WTC11 (cell line): ENCODE results near the gene ZMYM1. TPM values are rescaled to one million over a fixed set of nuclear protein-coding genes. Genes with fewer than 3 reads are reported as not detected.
"Not testable (repeated sequence)": the region's sequence is repeated elsewhere in the genome, so short reads cannot be mapped to it uniquely, and the experiment has no call there.

Source experiments
- ATAC-seq: fragments of 200-7000 bp; cut with Tn5 transposase; 2 replicates; pipeline ENCODE4 v1.10.0; 2021; ENCODE audit warnings: mild to moderate bottlenecking, moderate library complexity
- CTCF ChIA-PET: fragments of 300-600 bp; sonication (Branson Sonifier 250); formaldehyde crosslinking; loops from one replicate; lab custom pipeline; 2021; ENCODE audit warnings: antibody characterized with exemption; lab: Charles Lee
- POLR2A ChIA-PET: fragments of 350-600 bp; sonication (Branson Sonifier 250); formaldehyde crosslinking; loops from one replicate; lab custom pipeline; 2021; ENCODE audit warnings: antibody characterized with exemption; lab: Charles Lee
- DNase-seq: peaks from one replicate; pipeline ENCODE4 v3.0.0; 2021; ENCODE audit warnings: low spot score
- H3K27ac Mint-ChIP-seq: 2 replicates; pipeline ENCODE4 v1.8.0; 2021; ENCODE audit warnings: mixed read lengths
- H3K27me3 Mint-ChIP-seq: 2 replicates; pipeline ENCODE4 v1.8.0; 2021; ENCODE audit warnings: low read depth, mild to moderate bottlenecking, moderate library complexity, mixed read lengths
- H3K36me3 Mint-ChIP-seq: 2 replicates; pipeline ENCODE4 v1.8.0; 2021; ENCODE audit warnings: mixed read lengths
- H3K4me1 Mint-ChIP-seq: 2 replicates; pipeline ENCODE4 v1.8.0; 2022; ENCODE audit warnings: mixed read lengths
- H3K4me3 Mint-ChIP-seq: 2 replicates; pipeline ENCODE4 v1.8.0; 2021; ENCODE audit warnings: mild to moderate bottlenecking, moderate library complexity, mixed read lengths
- H3K9me3 Mint-ChIP-seq: 2 replicates; pipeline ENCODE4 v1.8.0; 2021; ENCODE audit warnings: mixed read lengths
- ATF1 ChIP-seq: sonication (generic); formaldehyde crosslinking; IDR thresholded peaks from 2 replicates; pipeline ENCODE4 v1.8.1; 2023; ENCODE audit warnings: mild to moderate bottlenecking, moderate library complexity, missing genetic modification reagents
- CREB1 ChIP-seq: sonication (generic); formaldehyde crosslinking; IDR thresholded peaks from 2 replicates; pipeline ENCODE4 v1.8.0; 2023; ENCODE audit warnings: mild to moderate bottlenecking, missing genetic modification reagents
- CREM ChIP-seq: sonication (generic); formaldehyde crosslinking; IDR thresholded peaks from 2 replicates; pipeline ENCODE4 v1.8.1; 2022; ENCODE audit warnings: mild to moderate bottlenecking, missing genetic modification reagents, moderate library complexity
- ETV6 ChIP-seq: sonication (generic); formaldehyde crosslinking; IDR thresholded peaks from 2 replicates; pipeline ENCODE4 v1.8.1; 2022; ENCODE audit warnings: mild to moderate bottlenecking, missing genetic modification reagents
- FOXP1 ChIP-seq: sonication (generic); formaldehyde crosslinking; IDR thresholded peaks from 2 replicates; pipeline ENCODE4 v1.8.0; 2022; ENCODE audit warnings: missing genetic modification reagents, mild to moderate bottlenecking, moderate library complexity, borderline replicate concordance
- IRF2 ChIP-seq: sonication (generic); formaldehyde crosslinking; IDR thresholded peaks from 2 replicates; pipeline ENCODE4 v1.8.0; 2022; ENCODE audit warnings: low read depth, missing genetic modification reagents, borderline replicate concordance
- TCF7 ChIP-seq: sonication (generic); formaldehyde crosslinking; IDR thresholded peaks from 2 replicates; pipeline ENCODE4 v1.8.0; 2022; ENCODE audit warnings: mild to moderate bottlenecking, low read depth, missing genetic modification reagents, moderate library complexity
- ZBTB21 ChIP-seq: sonication (generic); formaldehyde crosslinking; IDR thresholded peaks from 2 replicates; pipeline ENCODE4 v1.8.1; 2023; ENCODE audit warnings: mild to moderate bottlenecking, missing genetic modification reagents, borderline replicate concordance
- ZNF219 ChIP-seq: sonication (generic); formaldehyde crosslinking; IDR thresholded peaks from 2 replicates; pipeline ENCODE4 v1.8.0; 2023; ENCODE audit warnings: missing genetic modification reagents, mild to moderate bottlenecking, borderline replicate concordance
- ZNF232 ChIP-seq: sonication (generic); formaldehyde crosslinking; IDR thresholded peaks from 2 replicates; pipeline ENCODE4 v1.8.0; 2022; ENCODE audit warnings: mild to moderate bottlenecking, missing genetic modification reagents
- ZNF423 ChIP-seq: fragments of 250-450 bp; sonication (Bioruptor Pico); IDR thresholded peaks from 2 replicates; pipeline ENCODE4 v2.1.2; 2022; ENCODE audit warnings: mild to moderate bottlenecking, moderate library complexity
- total RNA-seq: library from RNA; stranded (reverse); gene quantifications from 3 replicates; pipeline ENCODE4 v1.2.3, GENCODE V29; 2021
- TF ChIP-seq, protein P1 (sequence below): sonication (generic); formaldehyde crosslinking; IDR thresholded peaks from 2 replicates; pipeline ENCODE4 v1.8.0; 2023; ENCODE audit warnings: missing genetic modification reagents, mild to moderate bottlenecking, borderline replicate concordance
- TF ChIP-seq, protein P2 (sequence below): sonication (generic); formaldehyde crosslinking; IDR thresholded peaks from 2 replicates; pipeline ENCODE4 v1.8.1; 2023; ENCODE audit warnings: mild to moderate bottlenecking, missing genetic modification reagents, moderate library complexity

Gene ZMYM1
- total RNA-seq, 1 experiment from 2014 or later, result 38.5 TPM

DNA sequence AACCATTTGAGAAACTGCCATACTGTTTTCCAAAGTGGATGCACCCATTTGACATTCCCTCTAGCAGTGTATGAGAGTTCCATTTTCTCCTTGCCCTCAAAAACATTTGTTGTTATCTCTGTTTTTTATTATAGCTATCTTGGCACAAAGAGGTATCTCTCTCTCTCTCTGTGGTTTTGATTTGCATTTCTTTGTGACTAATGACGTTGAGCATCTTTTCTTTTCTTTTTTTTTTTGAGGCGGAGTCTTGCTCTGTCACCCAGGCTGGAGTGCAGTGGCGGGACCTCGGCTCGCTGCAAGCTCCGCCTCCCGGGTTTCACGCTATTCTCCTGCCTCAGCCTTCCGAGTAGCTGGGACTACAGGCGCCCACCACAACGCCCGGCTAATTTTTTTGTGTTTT lies 30.1 kb upstream of the ZMYM1 start:
- POLR2A ChIA-PET, result no interaction called here
- no peak for ATAC-seq
- peak; percentile 26 for DNase-seq

DNA sequence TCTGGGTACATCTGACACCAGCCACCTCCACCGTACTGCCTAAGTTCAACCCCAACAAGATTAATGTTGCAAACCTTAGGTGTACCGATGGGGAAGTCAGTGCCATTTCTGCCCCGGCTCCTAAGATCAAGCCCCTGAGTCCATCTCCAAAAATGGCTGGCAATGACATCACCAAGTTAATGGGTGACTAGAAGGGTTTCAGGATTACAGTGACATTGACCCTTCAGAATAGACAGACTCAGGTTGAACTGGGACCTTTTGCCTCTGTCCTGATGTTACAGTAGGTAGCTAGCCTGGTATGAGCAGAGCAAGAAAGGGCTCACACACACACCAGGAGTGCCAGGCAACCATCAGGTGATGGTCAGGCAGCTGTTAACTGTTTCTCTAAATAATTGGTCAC lies 25.8 kb upstream of the ZMYM1 start:
- no peak for DNase-seq
- POLR2A ChIA-PET, result no interaction called here
- peaks cover 31% of the 10 kb centered on the region for H3K27me3 Mint-ChIP-seq
- H3K4me1 Mint-ChIP-seq, result 0 out of 2 replicates have a peak, but pooled peaks cover 2% of the 10 kb centered on the region
- no peak overlapping the region for H3K4me3 Mint-ChIP-seq
- no peak for ATAC-seq
- peaks cover 5% of the 10 kb centered on the region; the same call in 1 of the 2 replicates for H3K36me3 Mint-ChIP-seq
- CTCF ChIA-PET, result no interaction called here
- H3K9me3 Mint-ChIP-seq, result peaks cover 24% of the 10 kb centered on the region
- TF ChIP-seq FOXP1 (CRISPR knock-in tag) (no peak), ZNF232 (CRISPR knock-in tag) (no peak), ATF1 (no peak), CREB1 (CRISPR knock-in tag) (no peak), ETV6 (no peak), IRF2 (no peak)
- no peak overlapping the region for H3K27ac Mint-ChIP-seq

More for the DNA sequence above, 30.1 kb upstream of the ZMYM1 start:
- no peak overlapping the region for H3K4me3 Mint-ChIP-seq
- CTCF ChIA-PET, result interaction anchor here (0.7 kb wide), 1 partner anchor 65 kb away, joined by 3 read pairs; no protein-coding TSS in a partner anchor
- H3K36me3 Mint-ChIP-seq, result no peaks in the 10 kb centered on the region
- no peaks in the 10 kb centered on the region for H3K9me3 Mint-ChIP-seq
- 0 out of 2 replicates have a peak, but pooled peaks cover 2% of the 10 kb centered on the region for H3K4me1 Mint-ChIP-seq
- peaks cover 14% of the 10 kb centered on the region for H3K27me3 Mint-ChIP-seq
- no peak overlapping the region for H3K27ac Mint-ChIP-seq
- TF ChIP-seq ZNF423 (CRISPR knock-in tag) (no peak), ZNF219 (CRISPR knock-in tag) (no peak), ZBTB21 (CRISPR knock-in tag) (no peak), TCF7 (CRISPR knock-in tag) (no peak), ATF1 (no peak), CREM (CRISPR knock-in tag) (no peak)
- TF ChIP-seq, protein P1, sequence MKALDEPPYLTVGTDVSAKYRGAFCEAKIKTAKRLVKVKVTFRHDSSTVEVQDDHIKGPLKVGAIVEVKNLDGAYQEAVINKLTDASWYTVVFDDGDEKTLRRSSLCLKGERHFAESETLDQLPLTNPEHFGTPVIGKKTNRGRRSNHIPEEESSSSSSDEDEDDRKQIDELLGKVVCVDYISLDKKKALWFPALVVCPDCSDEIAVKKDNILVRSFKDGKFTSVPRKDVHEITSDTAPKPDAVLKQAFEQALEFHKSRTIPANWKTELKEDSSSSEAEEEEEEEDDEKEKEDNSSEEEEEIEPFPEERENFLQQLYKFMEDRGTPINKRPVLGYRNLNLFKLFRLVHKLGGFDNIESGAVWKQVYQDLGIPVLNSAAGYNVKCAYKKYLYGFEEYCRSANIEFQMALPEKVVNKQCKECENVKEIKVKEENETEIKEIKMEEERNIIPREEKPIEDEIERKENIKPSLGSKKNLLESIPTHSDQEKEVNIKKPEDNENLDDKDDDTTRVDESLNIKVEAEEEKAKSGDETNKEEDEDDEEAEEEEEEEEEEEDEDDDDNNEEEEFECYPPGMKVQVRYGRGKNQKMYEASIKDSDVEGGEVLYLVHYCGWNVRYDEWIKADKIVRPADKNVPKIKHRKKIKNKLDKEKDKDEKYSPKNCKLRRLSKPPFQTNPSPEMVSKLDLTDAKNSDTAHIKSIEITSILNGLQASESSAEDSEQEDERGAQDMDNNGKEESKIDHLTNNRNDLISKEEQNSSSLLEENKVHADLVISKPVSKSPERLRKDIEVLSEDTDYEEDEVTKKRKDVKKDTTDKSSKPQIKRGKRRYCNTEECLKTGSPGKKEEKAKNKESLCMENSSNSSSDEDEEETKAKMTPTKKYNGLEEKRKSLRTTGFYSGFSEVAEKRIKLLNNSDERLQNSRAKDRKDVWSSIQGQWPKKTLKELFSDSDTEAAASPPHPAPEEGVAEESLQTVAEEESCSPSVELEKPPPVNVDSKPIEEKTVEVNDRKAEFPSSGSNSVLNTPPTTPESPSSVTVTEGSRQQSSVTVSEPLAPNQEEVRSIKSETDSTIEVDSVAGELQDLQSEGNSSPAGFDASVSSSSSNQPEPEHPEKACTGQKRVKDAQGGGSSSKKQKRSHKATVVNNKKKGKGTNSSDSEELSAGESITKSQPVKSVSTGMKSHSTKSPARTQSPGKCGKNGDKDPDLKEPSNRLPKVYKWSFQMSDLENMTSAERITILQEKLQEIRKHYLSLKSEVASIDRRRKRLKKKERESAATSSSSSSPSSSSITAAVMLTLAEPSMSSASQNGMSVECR (CRISPR knock-in tag), result no peak
- TF ChIP-seq, protein P2, sequence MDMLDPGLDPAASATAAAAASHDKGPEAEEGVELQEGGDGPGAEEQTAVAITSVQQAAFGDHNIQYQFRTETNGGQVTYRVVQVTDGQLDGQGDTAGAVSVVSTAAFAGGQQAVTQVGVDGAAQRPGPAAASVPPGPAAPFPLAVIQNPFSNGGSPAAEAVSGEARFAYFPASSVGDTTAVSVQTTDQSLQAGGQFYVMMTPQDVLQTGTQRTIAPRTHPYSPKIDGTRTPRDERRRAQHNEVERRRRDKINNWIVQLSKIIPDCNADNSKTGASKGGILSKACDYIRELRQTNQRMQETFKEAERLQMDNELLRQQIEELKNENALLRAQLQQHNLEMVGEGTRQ, result no peak

DNA sequence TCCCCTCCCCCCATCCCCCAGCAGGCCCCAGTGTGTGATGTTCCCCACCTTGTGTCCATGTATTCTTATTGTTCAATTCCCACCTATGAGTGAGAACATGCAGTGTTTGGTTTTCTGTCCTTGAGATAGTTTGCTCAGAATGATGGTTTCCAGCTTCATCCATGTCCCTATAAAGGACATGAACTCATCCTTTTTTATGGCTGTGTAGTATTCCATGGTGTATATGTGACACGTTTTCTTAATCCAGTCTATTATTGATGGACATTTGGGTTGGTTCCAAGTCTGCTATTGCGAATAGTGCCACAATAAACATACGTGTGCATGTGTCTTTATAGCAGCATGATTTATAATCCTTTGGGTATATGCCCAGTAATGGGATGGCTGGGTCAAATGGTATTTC lies 24.9 kb upstream of the ZMYM1 start:
- CTCF ChIA-PET, POLR2A ChIA-PET, H3K4me1 Mint-ChIP-seq, DNase-seq, H3K4me3 Mint-ChIP-seq, H3K27ac Mint-ChIP-seq, H3K36me3 Mint-ChIP-seq, ATAC-seq: not testable (repeated sequence)
- Mint-ChIP-seq H3K27me3 (peaks cover 33% of the 10 kb centered on the region), H3K9me3 (peaks cover 31% of the 10 kb centered on the region)

DNA sequence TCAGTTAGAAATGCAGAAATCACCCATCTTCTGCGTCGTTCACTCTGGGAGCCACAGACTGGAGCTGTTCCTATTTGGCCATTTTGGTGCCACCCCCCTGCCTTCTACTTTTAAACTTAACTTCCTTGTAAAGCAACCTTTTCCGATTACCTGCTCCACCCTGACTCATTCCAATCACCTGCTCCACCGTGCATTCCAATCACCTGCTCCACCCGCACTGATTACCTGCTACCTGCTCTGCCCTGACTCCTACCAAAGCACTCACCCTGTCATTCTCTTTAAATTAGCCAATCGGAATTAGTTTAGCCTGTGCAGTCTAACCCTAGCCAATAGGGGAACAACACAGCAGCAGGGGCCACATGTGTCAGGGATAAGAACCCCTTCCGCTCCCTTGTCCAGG lies 20.9 kb upstream of the ZMYM1 start:
- POLR2A ChIA-PET, H3K36me3 Mint-ChIP-seq, H3K4me3 Mint-ChIP-seq, H3K4me1 Mint-ChIP-seq, H3K27ac Mint-ChIP-seq, ATAC-seq, CTCF ChIA-PET, DNase-seq: not testable (repeated sequence)
- Mint-ChIP-seq H3K9me3 (peaks cover 34% of the 10 kb centered on the region), H3K27me3 (peaks cover 21% of the 10 kb centered on the region)
